Measurements from ENCODE around the gene RADX. TPM values are rescaled to one million over a fixed set of nuclear protein-coding genes. Genes with fewer than 3 reads are reported as not detected.

The RADX gene
- total RNA-seq, 1 donor from 2014 or later: not detected

DNA sequence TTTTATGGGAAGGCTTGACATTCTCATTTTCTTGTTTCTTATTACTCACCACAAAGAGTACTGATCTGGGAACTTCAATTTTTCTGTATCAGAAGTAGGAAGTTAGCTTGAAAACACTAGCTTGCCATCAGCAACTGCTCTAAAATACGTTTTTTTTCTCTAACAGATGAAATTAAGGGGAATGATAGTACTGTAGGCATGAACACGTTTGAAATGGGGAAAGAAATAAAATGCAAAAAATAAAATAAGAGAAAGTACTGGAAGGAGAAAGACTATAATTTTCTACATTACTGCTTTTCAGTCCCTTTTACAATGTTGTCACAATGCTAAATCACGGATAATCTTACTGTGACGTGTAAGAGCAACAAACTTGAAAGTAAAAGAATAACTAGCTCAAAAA is 1.5 kb downstream of the RADX start:
- H3K36me3 ChIP-seq: no peaks in the 10 kb centered on the region
- no peaks in the 10 kb centered on the region for H3K4me1 ChIP-seq
- DNase-seq (ENCODE audit: low spot score in 2 of 2): no peak
- H3K4me3 ChIP-seq: peak overlapping the region in 1 of 2 donors; percentile 62
- intact Hi-C loops (cut with DNase I): loop anchor here (10.0 kb wide), 1 partner anchor 192 kb away; the partner anchor contains the start of gene TBC1D8B
- H3K27ac ChIP-seq: no peak overlapping the region
- H3K27me3 ChIP-seq: no peaks in the 10 kb centered on the region
- TF ChIP-seq, protein P1, sequence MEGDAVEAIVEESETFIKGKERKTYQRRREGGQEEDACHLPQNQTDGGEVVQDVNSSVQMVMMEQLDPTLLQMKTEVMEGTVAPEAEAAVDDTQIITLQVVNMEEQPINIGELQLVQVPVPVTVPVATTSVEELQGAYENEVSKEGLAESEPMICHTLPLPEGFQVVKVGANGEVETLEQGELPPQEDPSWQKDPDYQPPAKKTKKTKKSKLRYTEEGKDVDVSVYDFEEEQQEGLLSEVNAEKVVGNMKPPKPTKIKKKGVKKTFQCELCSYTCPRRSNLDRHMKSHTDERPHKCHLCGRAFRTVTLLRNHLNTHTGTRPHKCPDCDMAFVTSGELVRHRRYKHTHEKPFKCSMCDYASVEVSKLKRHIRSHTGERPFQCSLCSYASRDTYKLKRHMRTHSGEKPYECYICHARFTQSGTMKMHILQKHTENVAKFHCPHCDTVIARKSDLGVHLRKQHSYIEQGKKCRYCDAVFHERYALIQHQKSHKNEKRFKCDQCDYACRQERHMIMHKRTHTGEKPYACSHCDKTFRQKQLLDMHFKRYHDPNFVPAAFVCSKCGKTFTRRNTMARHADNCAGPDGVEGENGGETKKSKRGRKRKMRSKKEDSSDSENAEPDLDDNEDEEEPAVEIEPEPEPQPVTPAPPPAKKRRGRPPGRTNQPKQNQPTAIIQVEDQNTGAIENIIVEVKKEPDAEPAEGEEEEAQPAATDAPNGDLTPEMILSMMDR (IDR thresholded peaks at IDR 0.05): no peak
- H3K9me3 ChIP-seq: no peaks in the 10 kb centered on the region

DNA sequence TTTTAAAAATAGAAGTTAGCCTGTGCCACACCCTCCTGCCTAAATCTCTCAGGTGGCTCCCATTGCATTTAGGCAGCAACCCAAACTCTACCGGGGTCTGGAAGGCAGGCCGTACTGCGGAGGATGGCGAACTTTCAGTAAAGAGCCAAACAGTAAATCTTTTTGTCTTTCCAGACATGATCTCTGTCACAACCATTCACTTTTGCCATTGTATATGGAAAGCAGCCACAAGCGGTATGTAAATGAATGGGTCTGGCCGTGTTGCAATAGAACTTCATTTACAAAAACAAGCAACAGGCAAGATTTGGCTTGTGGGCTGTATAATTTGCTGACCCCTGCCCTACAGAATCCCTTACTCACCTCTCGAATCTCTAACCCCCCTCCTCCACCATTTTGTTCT is 3.3 kb downstream of the RADX start:
- TF ChIP-seq, protein P1 (IDR thresholded peaks at IDR 0.05): no peak
- H3K4me3 ChIP-seq: no peak overlapping the region
- H3K4me1 ChIP-seq: no peaks in the 10 kb centered on the region
- no peaks in the 10 kb centered on the region for H3K36me3 ChIP-seq
- H3K27ac ChIP-seq: no peak overlapping the region
- H3K9me3 ChIP-seq: no peaks in the 10 kb centered on the region
- H3K27me3 ChIP-seq: no peaks in the 10 kb centered on the region
- intact Hi-C loops (cut with DNase I): loop anchor here (10.0 kb wide), 1 partner anchor 190 kb away; the partner anchor contains the start of gene TBC1D8B
- no peak for DNase-seq (ENCODE audit: low spot score in 2 of 2)

DNA sequence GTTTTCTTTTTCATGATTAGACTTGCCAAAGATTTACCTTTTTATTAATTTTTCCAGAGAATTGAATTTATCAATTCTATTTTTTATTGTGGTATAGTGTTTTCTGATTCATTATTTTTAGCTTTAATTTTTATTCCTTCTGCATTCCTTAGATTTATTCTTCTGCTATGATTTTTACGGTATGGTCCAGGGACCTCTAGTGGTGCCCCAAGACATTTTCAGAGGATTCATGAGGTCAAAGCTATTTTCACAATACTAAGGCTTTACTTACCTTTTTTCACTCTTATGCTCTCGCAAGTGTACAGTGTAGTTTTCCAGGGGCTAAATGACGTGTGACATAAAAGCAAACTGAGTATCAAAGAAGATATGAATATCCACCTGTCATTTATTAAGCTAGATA is 8.0 kb downstream of the RADX start:
- no peaks in the 10 kb centered on the region for H3K4me1 ChIP-seq
- intact Hi-C loops (cut with DNase I): loop anchor here (10.0 kb wide), 1 partner anchor 185 kb away; the partner anchor contains the start of gene TBC1D8B
- H3K27ac ChIP-seq: no peak overlapping the region
- DNase-seq (ENCODE audit: low spot score in 2 of 2): no peak
- H3K4me3 ChIP-seq: no peak overlapping the region
- TF ChIP-seq, protein P1 (IDR thresholded peaks at IDR 0.05): peak in 1 of 3 experiments; percentile 13
- H3K36me3 ChIP-seq: no peaks in the 10 kb centered on the region
- no peaks in the 10 kb centered on the region for H3K9me3 ChIP-seq
- H3K27me3 ChIP-seq: no peaks in the 10 kb centered on the region

DNA sequence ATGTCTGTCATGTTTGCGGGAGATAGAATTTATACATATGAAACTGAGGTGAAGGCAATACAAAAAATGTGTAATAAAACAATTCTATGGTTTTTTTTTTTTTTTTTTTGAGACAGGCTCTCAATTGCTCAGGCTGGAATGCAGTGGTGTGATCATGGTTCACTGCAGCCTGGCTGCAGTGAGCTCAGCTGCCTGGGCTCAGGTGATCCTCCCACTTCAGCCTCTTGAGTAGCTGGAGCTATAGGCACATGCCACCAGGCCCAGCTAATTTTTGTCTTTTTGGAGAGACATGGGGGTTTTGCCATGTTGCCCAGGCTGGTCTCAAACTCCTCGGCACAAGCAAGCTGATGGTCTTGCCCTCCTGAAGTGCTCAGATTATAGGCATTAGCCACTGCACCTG is 10.1 kb downstream of the RADX start:
- Histone ChIP-seq H3K27ac (no peak overlapping the region), H3K4me3 (no peak overlapping the region), H3K9me3 (no peaks in the 10 kb centered on the region), H3K4me1 (no peaks in the 10 kb centered on the region), H3K36me3 (no peaks in the 10 kb centered on the region), H3K27me3 (no peaks in the 10 kb centered on the region)
- TF ChIP-seq, protein P1 (IDR thresholded peaks at IDR 0.05): no peak
- no peak for DNase-seq (ENCODE audit: low spot score in 2 of 2)
- intact Hi-C loops (cut with DNase I): no loop called here

DNA sequence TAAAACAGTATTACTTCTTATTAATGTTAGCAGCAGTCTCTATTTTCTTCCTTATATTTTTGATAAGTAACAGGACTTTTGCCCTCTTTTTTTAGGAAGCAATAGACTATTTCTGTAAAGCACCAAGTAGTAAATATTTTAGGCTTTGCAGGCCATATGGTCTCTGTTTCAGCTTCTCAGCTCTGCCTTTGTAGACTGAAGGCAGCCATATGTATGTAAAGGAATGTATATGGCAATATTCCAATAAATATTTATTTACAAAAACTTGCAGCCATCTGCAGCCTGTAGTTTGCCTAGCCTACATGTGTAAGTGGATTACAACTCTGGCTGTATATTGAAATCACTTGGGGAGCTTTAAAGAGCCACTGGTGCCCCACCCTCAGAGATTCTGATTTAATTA is 15.0 kb downstream of the RADX start:
- DNase-seq (ENCODE audit: low spot score in 2 of 2): no peak
- H3K27ac ChIP-seq: no peak overlapping the region
- TF ChIP-seq, protein P1 (IDR thresholded peaks at IDR 0.05): no peak
- no peak overlapping the region for H3K4me3 ChIP-seq
- H3K36me3 ChIP-seq: no peaks in the 10 kb centered on the region
- no peaks in the 10 kb centered on the region for H3K27me3 ChIP-seq
- no peaks in the 10 kb centered on the region for H3K4me1 ChIP-seq
- intact Hi-C loops (cut with DNase I): no loop called here
- H3K9me3 ChIP-seq: no peaks in the 10 kb centered on the region

DNA sequence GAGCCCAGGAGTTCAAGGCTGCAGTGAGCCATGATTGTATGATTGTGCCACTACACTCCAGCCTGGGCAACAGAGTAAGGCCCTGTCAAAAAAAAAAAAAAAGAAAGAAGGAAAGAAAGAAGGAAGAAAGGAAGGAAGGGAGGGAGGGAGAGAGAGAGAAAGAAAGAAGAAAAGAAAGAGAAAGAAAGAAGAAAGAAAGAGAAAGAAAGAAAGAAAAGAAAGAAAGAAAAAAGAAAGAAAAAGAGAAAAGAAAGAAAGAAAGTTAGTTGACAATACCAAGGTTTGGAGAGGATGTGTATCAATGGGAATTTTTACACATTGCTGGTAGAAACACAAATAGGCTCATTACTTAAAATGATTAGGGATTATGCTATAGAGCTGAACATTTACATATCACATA is 19.8 kb downstream of the RADX start:
- Histone ChIP-seq H3K27me3 (no peaks in the 10 kb centered on the region), H3K36me3 (no peaks in the 10 kb centered on the region), H3K4me1 (no peaks in the 10 kb centered on the region), H3K9me3 (no peaks in the 10 kb centered on the region), H3K27ac (no peak overlapping the region), H3K4me3 (no peak overlapping the region)
- TF ChIP-seq, protein P1 (IDR thresholded peaks at IDR 0.05): no peak
- intact Hi-C loops (cut with DNase I): no loop called here
- DNase-seq (ENCODE audit: low spot score in 2 of 2): no peak
